CD4-positive, alpha-beta T cell (primary cell): ENCODE results near the gene MAP4K3. TPM values are rescaled to one million over a fixed set of nuclear protein-coding genes. Genes with fewer than 3 reads are reported as not detected.

Source experiments
- ATAC-seq: fragments of 200-7000 bp; cut with Tn5 transposase; one replicate; pipeline ENCODE4 v1.10.0; 2022; ENCODE audit warnings: mild to moderate bottlenecking; ENCODE audit not compliant: poor library complexity
- CTCF ChIA-PET: fragments of 350-600 bp; sonication (Branson Sonifier 250); formaldehyde crosslinking; loops from one replicate; lab custom pipeline; 2021; ENCODE audit warnings: antibody characterized with exemption, inconsistent platforms; lab: Charles Lee
- POLR2A ChIA-PET: fragments of 350-600 bp; sonication (Branson Sonifier 250); formaldehyde crosslinking; loops from one replicate; lab custom pipeline; 2021; ENCODE audit warnings: antibody characterized with exemption, inconsistent platforms; lab: Charles Lee
- DNase-seq, 14 experiments: peaks; one replicate each; pipeline ENCODE4 v3.0.0-alpha.2; 2013 to 2020; ENCODE audit warnings: mixed read lengths in 2 of 14
- H3K27ac ChIP-seq, 2 donors: one replicate each; pipeline versions ENCODE4 v1.5.1 to v1.7.0; 2013; ENCODE audit warnings: low read length in 2 of 2, low read depth in 1 of 2, mild to moderate bottlenecking in 1 of 2
- H3K27me3 ChIP-seq, 2 experiments: 1 replicate in 1 of 2; 2 replicates in 1 of 2; pipeline versions ENCODE4 v1.6.1 to v1.7.0; 2013; ENCODE audit warnings: low read length in 2 of 2, control low read depth in 1 of 2, mild to moderate bottlenecking in 1 of 2, moderate library complexity in 1 of 2; ENCODE audit not compliant: insufficient read depth in 2 of 2, control insufficient read depth in 1 of 2
- H3K36me3 ChIP-seq: one replicate; pipeline ENCODE4 v1.6.1; 2013; ENCODE audit warnings: low read length, control low read depth; ENCODE audit not compliant: insufficient read depth
- H3K4me1 ChIP-seq: one replicate; pipeline ENCODE4 v1.6.1; 2013; ENCODE audit warnings: low read length, control low read depth; ENCODE audit not compliant: insufficient read depth
- H3K4me3 ChIP-seq: one replicate; pipeline ENCODE4 v1.5.1; 2013; ENCODE audit warnings: mild to moderate bottlenecking, low read length, moderate library complexity
- H3K9me3 ChIP-seq, 2 experiments: 1 replicate in 1 of 2; 2 replicates in 1 of 2; pipeline versions ENCODE4 v1.6.1 to v1.7.0; 2013; ENCODE audit warnings: low read length in 2 of 2, mild to moderate bottlenecking in 2 of 2, control low read depth in 1 of 2, moderate library complexity in 1 of 2; ENCODE audit not compliant: control insufficient read depth in 1 of 2, insufficient read depth in 1 of 2
- H3K27ac Mint-ChIP-seq: one replicate; pipeline ENCODE4 v1.8.0; 2020; ENCODE audit warnings: mixed read lengths
- H3K27me3 Mint-ChIP-seq: one replicate; pipeline ENCODE4 v1.8.0; 2021; ENCODE audit warnings: mixed read lengths
- H3K36me3 Mint-ChIP-seq: one replicate; pipeline ENCODE4 v1.8.0; 2021; ENCODE audit warnings: low read depth, mixed read lengths
- H3K4me1 Mint-ChIP-seq: one replicate; pipeline ENCODE4 v1.8.0; 2021; ENCODE audit warnings: low read depth, mixed read lengths
- H3K4me3 Mint-ChIP-seq: one replicate; pipeline ENCODE4 v1.8.0; 2020; ENCODE audit warnings: mild to moderate bottlenecking, mixed read lengths
- H3K9me3 Mint-ChIP-seq: one replicate; pipeline ENCODE4 v1.8.0; 2020; ENCODE audit warnings: mixed read lengths
- intact Hi-C, 2 experiments: fragments of 100-400 bp; cut with DNase I in 1 of 2; cut with micrococcal nuclease in 1 of 2; formaldehyde crosslinking; loops; one replicate each; pipeline versions ENCODE4 v1.15.1 to v1.9.0; 2023 to 2025; cut with DNase I, micrococcal nuclease
- total RNA-seq, 174 experiments: library from RNA in 2 of 174; stranded (reverse) in 2 of 174; gene quantifications; one replicate each; pipeline ENCODE4 v1.2.3 and lab custom pipeline; 2021 to 2026
- TF ChIP-seq, protein P1 (sequence below): fragments of 200-600 bp; IDR thresholded peaks from one replicate; pipeline ENCODE4 v1.8.0; 2022; ENCODE audit warnings: antibody characterized with exemption, mild to moderate bottlenecking

Gene MAP4K3
- total RNA-seq, 2 experiments from 2014 or later = 18.4 to 22.5 TPM

DNA sequence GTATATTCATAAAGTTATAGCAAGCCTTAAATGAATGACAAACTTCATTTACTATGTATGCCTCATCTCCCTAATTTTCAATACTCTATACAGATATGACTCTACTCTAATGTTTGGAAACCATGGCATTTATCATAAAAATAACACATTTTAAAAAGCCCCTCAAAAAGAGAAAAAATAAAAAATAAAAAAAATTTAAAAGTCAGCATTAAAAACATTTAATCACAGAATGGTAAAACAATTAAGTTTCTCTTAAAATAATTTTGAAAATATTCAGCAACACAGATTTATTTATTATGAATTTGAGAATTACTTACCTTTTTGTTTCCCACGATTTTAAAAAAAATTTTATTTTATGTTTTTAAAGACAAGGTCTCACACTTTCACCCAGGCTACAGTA, 128.3 kb downstream of the MAP4K3 start:
- Mint-ChIP-seq H3K4me3 (no peak overlapping the region), H3K36me3 (peaks cover 41% of the 10 kb centered on the region), H3K9me3 (no peaks in the 10 kb centered on the region), H3K27me3 (no peaks in the 10 kb centered on the region), H3K4me1 (no peaks in the 10 kb centered on the region), H3K27ac (no peak overlapping the region)
- TF ChIP-seq, protein P1, sequence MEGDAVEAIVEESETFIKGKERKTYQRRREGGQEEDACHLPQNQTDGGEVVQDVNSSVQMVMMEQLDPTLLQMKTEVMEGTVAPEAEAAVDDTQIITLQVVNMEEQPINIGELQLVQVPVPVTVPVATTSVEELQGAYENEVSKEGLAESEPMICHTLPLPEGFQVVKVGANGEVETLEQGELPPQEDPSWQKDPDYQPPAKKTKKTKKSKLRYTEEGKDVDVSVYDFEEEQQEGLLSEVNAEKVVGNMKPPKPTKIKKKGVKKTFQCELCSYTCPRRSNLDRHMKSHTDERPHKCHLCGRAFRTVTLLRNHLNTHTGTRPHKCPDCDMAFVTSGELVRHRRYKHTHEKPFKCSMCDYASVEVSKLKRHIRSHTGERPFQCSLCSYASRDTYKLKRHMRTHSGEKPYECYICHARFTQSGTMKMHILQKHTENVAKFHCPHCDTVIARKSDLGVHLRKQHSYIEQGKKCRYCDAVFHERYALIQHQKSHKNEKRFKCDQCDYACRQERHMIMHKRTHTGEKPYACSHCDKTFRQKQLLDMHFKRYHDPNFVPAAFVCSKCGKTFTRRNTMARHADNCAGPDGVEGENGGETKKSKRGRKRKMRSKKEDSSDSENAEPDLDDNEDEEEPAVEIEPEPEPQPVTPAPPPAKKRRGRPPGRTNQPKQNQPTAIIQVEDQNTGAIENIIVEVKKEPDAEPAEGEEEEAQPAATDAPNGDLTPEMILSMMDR = no peak
- DNase-seq = no peak
- Histone ChIP-seq H3K9me3 (no peaks in the 10 kb centered on the region), H3K4me1 (no peaks in the 10 kb centered on the region), H3K36me3 (no peaks in the 10 kb centered on the region), H3K27me3 (no peaks in the 10 kb centered on the region), H3K4me3 (no peak overlapping the region), H3K27ac (no peak overlapping the region)
- ATAC-seq = no peak
- ChIA-PET POLR2A (no interaction called here), CTCF (no interaction called here)
- intact Hi-C loops = no loop called here

DNA sequence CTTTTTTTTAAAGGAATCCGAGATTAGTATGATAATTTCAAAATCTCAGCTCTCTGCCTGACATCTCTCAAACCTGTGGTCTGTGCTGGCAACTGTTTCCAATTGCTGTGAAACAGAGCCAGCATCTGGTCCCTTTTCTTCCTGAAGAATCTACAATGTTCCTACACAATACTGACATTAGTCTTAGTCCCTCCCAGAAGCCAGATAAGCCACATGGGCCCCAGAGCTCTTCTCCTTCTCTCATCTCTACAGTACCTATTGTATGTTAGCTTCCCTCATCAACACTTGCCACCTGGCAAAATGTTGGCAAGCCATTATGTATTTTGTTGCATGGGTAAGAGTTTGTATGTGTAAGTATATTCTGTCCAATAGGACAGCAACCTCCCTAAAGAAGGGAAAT, 130.5 kb downstream of the MAP4K3 start:
- H3K36me3 Mint-ChIP-seq = peaks cover 22% of the 10 kb centered on the region
- DNase-seq = no peak

DNA sequence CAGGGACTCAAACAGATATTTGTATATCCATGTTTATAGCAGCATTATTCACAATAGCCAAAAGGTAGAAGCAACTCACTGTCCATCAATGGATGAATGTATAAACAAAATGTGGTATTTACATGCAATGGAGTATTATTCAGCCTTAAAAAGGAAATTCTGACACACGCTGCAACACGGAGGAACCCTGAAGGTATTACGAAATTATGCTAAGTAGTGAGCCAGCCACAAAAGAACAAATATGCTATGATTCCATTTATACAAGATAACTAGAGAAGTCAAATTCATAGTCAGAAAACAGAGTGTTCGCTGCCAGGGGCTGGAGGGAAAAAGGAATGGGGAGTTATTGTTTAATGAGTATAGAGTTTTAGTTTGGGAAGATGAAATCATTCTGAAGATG, 132.4 kb downstream of the MAP4K3 start:
- no peak overlapping the region for H3K4me3 Mint-ChIP-seq
- ATAC-seq (no peak), DNase-seq (no peak)
- intact Hi-C loops = no loop called here
- H3K9me3 ChIP-seq = no peaks in the 10 kb centered on the region
- H3K4me1 Mint-ChIP-seq = no peaks in the 10 kb centered on the region
- no peak overlapping the region for H3K27ac ChIP-seq
- TF ChIP-seq, protein P1 = no peak
- H3K4me1 ChIP-seq = no peaks in the 10 kb centered on the region
- H3K27me3 ChIP-seq = no peaks in the 10 kb centered on the region
- H3K9me3 Mint-ChIP-seq = no peaks in the 10 kb centered on the region
- no peaks in the 10 kb centered on the region for H3K27me3 Mint-ChIP-seq
- POLR2A ChIA-PET = no interaction called here
- H3K36me3 Mint-ChIP-seq = peaks cover 14% of the 10 kb centered on the region
- H3K27ac Mint-ChIP-seq = no peak overlapping the region
- H3K36me3 ChIP-seq = no peaks in the 10 kb centered on the region
- no peak overlapping the region for H3K4me3 ChIP-seq
- CTCF ChIA-PET = no interaction called here

More for the DNA sequence above, 130.5 kb downstream of the MAP4K3 start:
- no peaks in the 10 kb centered on the region for H3K36me3 ChIP-seq
- H3K27me3 Mint-ChIP-seq = no peaks in the 10 kb centered on the region
- ChIA-PET CTCF (no interaction called here), POLR2A (no interaction called here)
- ATAC-seq = no peak
- H3K4me3 Mint-ChIP-seq = no peak overlapping the region
- H3K9me3 ChIP-seq = no peaks in the 10 kb centered on the region
- no peaks in the 10 kb centered on the region for H3K9me3 Mint-ChIP-seq
- no peak overlapping the region for H3K27ac ChIP-seq
- intact Hi-C loops = no loop called here
- H3K4me1 ChIP-seq = no peaks in the 10 kb centered on the region
- H3K4me1 Mint-ChIP-seq = no peaks in the 10 kb centered on the region
- no peak overlapping the region for H3K27ac Mint-ChIP-seq
- TF ChIP-seq, protein P1 = no peak
- no peaks in the 10 kb centered on the region for H3K27me3 ChIP-seq
- no peak overlapping the region for H3K4me3 ChIP-seq
